ENCODE data around the gene ATXN7.
A peak's percentile ranks its signal among the peaks of the same experiment; 100 is the strongest.

The ATXN7 gene

GRCh38 chr3:63934041-63934866 lies 70.6 kb downstream of the ATXN7 start:
- no peak for DNase-seq

DNA sequence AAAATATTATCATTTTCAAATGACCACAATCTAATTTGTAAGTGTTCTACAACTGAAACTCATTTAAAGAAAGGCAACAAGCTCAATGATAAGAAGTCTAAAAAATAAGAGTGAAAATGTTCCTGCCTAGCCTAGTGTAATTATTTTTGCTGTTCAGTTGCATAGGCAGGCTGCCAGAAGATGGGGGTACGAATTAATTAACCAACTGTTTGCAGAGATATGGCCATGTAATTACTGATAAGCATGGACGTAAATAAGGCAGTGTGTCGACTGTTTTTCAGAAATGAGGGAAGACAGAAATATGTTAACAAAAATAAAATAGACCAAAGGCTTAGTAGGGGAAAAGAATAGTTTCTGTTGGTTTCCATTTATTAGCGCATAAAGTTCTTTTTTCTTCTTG lies 73.3 kb downstream of the ATXN7 start:
- no peak for DNase-seq

GRCh38 chr3:63937661-63938651 lies 74.3 kb downstream of the ATXN7 start:
- DNase-seq = no peak

GRCh38 chr3:63940389-63940757 lies 76.7 kb downstream of the ATXN7 start:
- no peak for DNase-seq

DNA sequence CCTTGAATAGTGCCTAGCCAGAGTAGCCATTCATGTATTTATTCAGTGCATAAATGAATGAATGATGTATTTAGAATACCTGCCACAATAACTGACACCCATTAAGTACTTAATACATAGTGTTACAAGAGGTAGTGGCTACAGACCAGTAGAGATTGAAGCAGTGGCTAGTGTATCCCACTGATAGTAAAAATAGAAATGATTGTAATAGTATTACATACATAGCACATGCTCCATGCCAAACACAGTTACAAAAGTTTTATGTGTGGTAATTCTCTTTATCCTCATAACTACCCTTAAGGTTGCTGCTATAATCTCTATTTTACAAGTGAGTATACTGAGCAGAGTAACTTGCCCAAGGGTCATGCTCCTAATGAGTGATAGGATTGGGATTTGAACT lies 78.9 kb downstream of the ATXN7 start:
- DNase-seq = no peak

DNA sequence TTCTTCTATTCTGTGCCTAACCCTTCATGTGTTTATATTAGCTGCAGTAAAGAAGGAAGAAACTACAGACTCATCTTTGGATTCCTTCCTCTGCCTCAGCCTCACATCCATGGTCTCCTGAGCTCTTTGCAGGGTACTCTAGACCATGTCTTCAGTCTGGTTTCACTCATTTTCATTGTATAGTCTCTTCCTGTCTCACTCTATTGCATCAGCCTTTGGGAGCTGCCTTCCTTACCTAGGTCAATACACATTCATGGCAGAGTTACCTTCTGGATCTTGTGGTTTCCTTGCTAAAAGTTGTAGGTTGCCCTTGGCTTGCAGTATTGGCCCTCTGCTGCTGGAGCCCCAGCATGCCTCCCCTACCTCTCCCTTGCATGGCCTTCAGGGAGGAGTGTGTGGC lies 80.0 kb downstream of the ATXN7 start:
- no peak for DNase-seq

GRCh38 chr3:63945558-63946096 lies 82.0 kb downstream of the ATXN7 start:
- DNase-seq = no peak

- DNase-seq = no peak
These were observed 83.1 kb downstream of the ATXN7 start for GRCh38 chr3:63946753-63947152.

- no peak for DNase-seq
These were observed 83.9 kb downstream of the ATXN7 start for GRCh38 chr3:63947594-63947993.

- no peak for DNase-seq
These were observed 85.3 kb downstream of the ATXN7 start for GRCh38 chr3:63949005-63949404.

- no peak for DNase-seq
These were observed 87.0 kb downstream of the ATXN7 start for GRCh38 chr3:63950698-63951097.

- no peak for DNase-seq
These were observed 88.0 kb downstream of the ATXN7 start for GRCh38 chr3:63951492-63952247.

- DNase-seq = no peak
These were observed 88.6 kb downstream of the ATXN7 start for GRCh38 chr3:63952248-63952594.

DNA sequence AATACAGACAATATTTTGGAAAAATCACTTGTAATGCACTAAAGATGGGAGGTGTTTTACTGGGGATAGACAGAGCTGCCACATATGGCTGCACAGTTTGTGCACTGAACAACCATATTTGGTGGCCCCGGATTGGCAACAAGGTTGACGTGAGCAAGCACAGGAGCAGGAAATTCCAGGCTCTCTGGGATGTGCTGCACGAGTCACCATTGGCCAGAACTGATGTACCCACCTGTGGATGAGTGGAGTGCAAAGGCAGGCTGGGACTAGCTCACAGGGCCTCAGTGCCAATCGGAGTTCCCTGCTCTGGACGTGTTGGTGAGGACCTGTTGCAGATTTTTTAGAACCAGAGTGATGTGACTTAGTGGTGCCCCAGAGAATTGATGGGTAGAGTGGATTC lies 90.5 kb downstream of the ATXN7 start:
- DNase-seq = no peak

- no peak for DNase-seq
These were observed 91.5 kb downstream of the ATXN7 start for GRCh38 chr3:63955036-63955650.

- no peak for DNase-seq
These were observed 92.3 kb downstream of the ATXN7 start for GRCh38 chr3:63955830-63956545.

GRCh38 chr3:63959146-63959545 lies 95.5 kb downstream of the ATXN7 start:
- DNase-seq = no peak

- DNase-seq = no peak
These were observed 96.5 kb downstream of the ATXN7 start for GRCh38 chr3:63960048-63960711.

DNA sequence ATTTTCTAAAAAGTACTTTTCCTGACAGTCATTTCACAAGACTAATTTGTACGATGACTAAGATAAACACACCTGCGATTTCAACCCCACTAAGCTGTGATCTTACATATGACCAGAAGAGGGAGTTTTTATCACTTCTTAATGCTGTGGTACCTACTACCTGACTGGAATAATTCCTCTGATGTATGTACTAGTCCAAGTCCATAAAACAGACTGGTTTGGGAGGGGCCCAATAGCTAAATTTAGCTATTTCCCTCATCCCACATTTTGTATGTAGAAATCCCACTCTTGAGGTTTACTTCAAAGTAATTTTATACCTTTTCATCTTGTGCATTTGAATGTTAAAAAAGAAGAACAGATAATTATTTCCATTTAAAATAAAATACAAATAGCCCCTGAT lies 98.2 kb downstream of the ATXN7 start:
- DNase-seq = peak; percentile 6

- no peak for DNase-seq
These were observed 99.8 kb downstream of the ATXN7 start for GRCh38 chr3:63963496-63963895.
